IMR-90 (cell line): Measurements from ENCODE around the gene PLA2G2E. TPM values are rescaled to one million over a fixed set of nuclear protein-coding genes. Genes with fewer than 3 reads are reported as not detected.

Experiments used
- ATAC-seq: fragments of 200-7000 bp; cut with Tn5 transposase; 2 replicates; pipeline ENCODE4 v1.9.1; 2020; ENCODE audit warnings: low read depth, mild to moderate bottlenecking, moderate library complexity
- BruUV-seq: library from RNA; stranded (reverse); fragments of 400-500 nt; replicated peaks from 2 replicates; lab custom pipeline; 2021; lab: Mats Ljungman, UMichigan
- CTCF ChIA-PET: fragments of 300-600 bp; formaldehyde crosslinking; extraction: SDS; loops from one replicate; lab custom pipeline; 2021; ENCODE audit warnings: antibody characterized with exemption; lab: Yijun Ruan, JAX
- POLR2A ChIA-PET: fragments of 300-600 bp; sonication (Branson Sonifier 250); formaldehyde crosslinking; loops from one replicate; lab custom pipeline; 2022; ENCODE audit warnings: antibody characterized with exemption; ENCODE audit not compliant: unreplicated experiment; lab: Charles Lee
- DNase-seq: peaks from one replicate; pipeline ENCODE4 v3.0.0; 2013
- H2AFZ ChIP-seq: replicated peaks from 2 replicates; pipeline ENCODE3; 2013; ENCODE audit warnings: low read length, mild to moderate bottlenecking; ENCODE audit not compliant: poor library complexity
- H2AK5ac ChIP-seq: 2 replicates; pipeline ENCODE4 v1.6.1; 2013; ENCODE audit warnings: low read depth, low read length, inconsistent platforms
- H2AK9ac ChIP-seq: replicated peaks from 2 replicates; pipeline ENCODE3; 2013; ENCODE audit warnings: mild to moderate bottlenecking, low read depth, low read length, moderate library complexity; ENCODE audit not compliant: poor library complexity
- H2BK120ac ChIP-seq: 2 replicates; pipeline ENCODE4 v1.6.1; 2013; ENCODE audit warnings: low read depth, low read length, inconsistent platforms
- H2BK15ac ChIP-seq: 3 replicates; pipeline ENCODE4 v1.6.1; 2013; ENCODE audit warnings: low read depth, low read length, inconsistent platforms
- H2BK20ac ChIP-seq: 2 replicates; pipeline ENCODE4 v1.6.1; 2013; ENCODE audit warnings: low read depth, mild to moderate bottlenecking, inconsistent platforms, low read length, moderate library complexity
- H2BK5ac ChIP-seq: 2 replicates; pipeline ENCODE4 v1.6.1; 2013; ENCODE audit warnings: mild to moderate bottlenecking, low read depth, low read length, inconsistent platforms; ENCODE audit not compliant: poor library complexity, severe bottlenecking
- H3K14ac ChIP-seq: replicated peaks from 2 replicates; pipeline ENCODE4 v1.6.1; 2013; ENCODE audit warnings: low read depth, low read length, inconsistent platforms
- H3K18ac ChIP-seq: 2 replicates; pipeline ENCODE4 v1.6.1; 2013; ENCODE audit warnings: low read depth, low read length, control low read depth
- H3K23ac ChIP-seq: 2 replicates; pipeline ENCODE4 v1.6.1; 2013; ENCODE audit warnings: low read depth, low read length, inconsistent platforms
- H3K27ac ChIP-seq: 2 replicates; pipeline ENCODE4 v1.5.1; 2013; ENCODE audit warnings: mild to moderate bottlenecking, control low read depth, low read length; ENCODE audit not compliant: insufficient read depth
- H3K27me3 ChIP-seq: 2 replicates; pipeline ENCODE4 v1.6.1; 2013; ENCODE audit warnings: low read length; ENCODE audit not compliant: control insufficient read depth, insufficient read depth
- H3K36me3 ChIP-seq: 2 replicates; pipeline ENCODE4 v1.6.1; 2013; ENCODE audit warnings: low read length, mixed read lengths; ENCODE audit not compliant: control insufficient read depth, insufficient read depth
- H3K4ac ChIP-seq: 2 replicates; pipeline ENCODE4 v1.6.1; 2013; ENCODE audit warnings: low read depth, low read length, inconsistent platforms
- H3K4me1 ChIP-seq: 2 replicates; pipeline ENCODE4 v1.6.1; 2013; ENCODE audit warnings: low read length, mixed read lengths; ENCODE audit not compliant: control insufficient read depth, insufficient read depth
- H3K4me2 ChIP-seq: 2 replicates; pipeline ENCODE4 v1.6.1; 2013; ENCODE audit warnings: low read depth, mild to moderate bottlenecking, control low read depth, low read length, moderate library complexity
- H3K4me3 ChIP-seq: 2 replicates; pipeline ENCODE4 v1.5.1; 2013; ENCODE audit warnings: low read depth, mild to moderate bottlenecking, control low read depth, low read length, moderate library complexity; ENCODE audit not compliant: insufficient read depth
- H3K56ac ChIP-seq: 2 replicates; pipeline ENCODE4 v1.6.1; 2013; ENCODE audit warnings: low read length, inconsistent platforms; ENCODE audit not compliant: insufficient read depth; ENCODE audit errors: extremely low read depth
- H3K79me1 ChIP-seq, 2 experiments: 2 replicates each; pipeline ENCODE4 v1.6.1; 2013; ENCODE audit warnings: low read length in 2 of 2, inconsistent platforms in 1 of 2, low read depth in 1 of 2
- H3K9ac ChIP-seq: 2 replicates; pipeline ENCODE4 v1.6.1; 2013; ENCODE audit warnings: low read depth, low read length, control low read depth
- H3K9me1 ChIP-seq: 2 replicates; pipeline ENCODE4 v1.6.1; 2013; ENCODE audit warnings: low read length, inconsistent platforms; ENCODE audit not compliant: insufficient read depth
- H3K9me3 ChIP-seq: 2 replicates; pipeline ENCODE4 v1.6.1; 2013; ENCODE audit warnings: low read length; ENCODE audit not compliant: control insufficient read depth, insufficient read depth
- H4K20me1 ChIP-seq: 2 replicates; pipeline ENCODE4 v1.6.1; 2013; ENCODE audit warnings: low read length, inconsistent platforms; ENCODE audit not compliant: insufficient read depth
- H4K5ac ChIP-seq: 2 replicates; pipeline ENCODE4 v1.6.1; 2013; ENCODE audit warnings: mild to moderate bottlenecking, low read depth, low read length, control low read depth
- H4K8ac ChIP-seq, 2 experiments: 2 replicates each; pipeline ENCODE4 v1.6.1; 2013; ENCODE audit warnings: low read depth in 2 of 2, low read length in 2 of 2, control low read depth in 1 of 2, inconsistent platforms in 1 of 2
- H4K91ac ChIP-seq: 2 replicates; pipeline ENCODE4 v1.6.1; 2013; ENCODE audit warnings: low read depth, low read length, inconsistent platforms; ENCODE audit not compliant: insufficient read depth
- BHLHE40 ChIP-seq: fragments of 150-350 bp; IDR thresholded peaks from 2 replicates; pipeline ENCODE4 v1.6.1; 2016; ENCODE audit warnings: mild to moderate bottlenecking, low read depth, low read length
- CEBPB ChIP-seq: IDR thresholded peaks from 2 replicates; pipeline ENCODE4 v1.6.1; 2012; ENCODE audit warnings: low read depth, low read length, improper control_type of control experiment
- CHD1 ChIP-seq: IDR thresholded peaks from 2 replicates; pipeline ENCODE4 v1.6.1; 2012; ENCODE audit warnings: low read depth, low read length, improper control_type of control experiment
- FOS ChIP-seq: fragments of 150-350 bp; IDR thresholded peaks from 2 replicates; pipeline ENCODE4 v1.6.1; 2016; ENCODE audit warnings: low read depth, low read length
- MAFK ChIP-seq: IDR thresholded peaks from 2 replicates; pipeline ENCODE4 v1.6.1; 2012; ENCODE audit warnings: low read depth, low read length, improper control_type of control experiment
- MAZ ChIP-seq: IDR thresholded peaks from 2 replicates; pipeline ENCODE4 v1.6.1; 2012; ENCODE audit warnings: low read depth, mild to moderate bottlenecking, low read length, improper control_type of control experiment, moderate library complexity, borderline replicate concordance
- MXI1 ChIP-seq: IDR thresholded peaks from 2 replicates; pipeline ENCODE4 v1.6.1; 2012; ENCODE audit warnings: low read depth, mild to moderate bottlenecking, low read length, moderate library complexity, borderline replicate concordance
- NFE2L2 ChIP-seq: fragments of 150-350 bp; IDR thresholded peaks from 2 replicates; pipeline ENCODE4 v1.6.1; 2016; ENCODE audit warnings: low read depth, mild to moderate bottlenecking, low read length
- POLR2A ChIP-seq: IDR thresholded peaks from 2 replicates; pipeline ENCODE4 v1.6.1; 2012; ENCODE audit warnings: mild to moderate bottlenecking, low read depth, low read length
- RAD21 ChIP-seq: IDR thresholded peaks from 2 replicates; pipeline ENCODE4 v1.6.1; 2012; ENCODE audit warnings: low read length, improper control_type of control experiment
- RCOR1 ChIP-seq: IDR thresholded peaks from 2 replicates; pipeline ENCODE4 v1.6.1; 2012; ENCODE audit warnings: mild to moderate bottlenecking, low read length, improper control_type of control experiment; ENCODE audit not compliant: insufficient replicate concordance
- RFX5 ChIP-seq: IDR thresholded peaks from 2 replicates; pipeline ENCODE4 v1.8.0; 2012; ENCODE audit warnings: low read depth, mild to moderate bottlenecking, low read length, moderate library complexity
- SMC3 ChIP-seq: fragments of 150-350 bp; IDR thresholded peaks from 2 replicates; pipeline ENCODE4 v1.6.1; 2016; ENCODE audit warnings: low read depth, mild to moderate bottlenecking, antibody characterized with exemption, low read length, moderate library complexity
- WGBS, 2 experiments: methylation state at CpG; one replicate each; pipeline versions ENCODE4 v1.1.5 to v1.1.7; 2013; ENCODE audit warnings: missing lambda C conversion rate in 2 of 2; ENCODE audit not compliant: insufficient read length in 1 of 2; ENCODE audit errors: extremely low coverage in 2 of 2; 5-methylcytosine and 5-hydroxymethylcytosine counted together
- dilution Hi-C: fragments of 300-500 bp; cut with HindIII; formaldehyde crosslinking; loops from one replicate; pipeline ENCODE4 v1.14.3; 2018; ENCODE audit warnings: low sequenced_read_pairs; ENCODE audit not compliant: unreplicated experiment
- in situ Hi-C: fragments of 300-500 bp; cut with MboI; formaldehyde crosslinking; loops from 3 replicates; pipeline ENCODE4 v1.14.3; 2019; ENCODE audit warnings: low sequenced_read_pairs, inconsistent platforms, mixed read lengths
- intact Hi-C: fragments of 100-400 bp; cut with micrococcal nuclease; formaldehyde crosslinking; loops from 2 replicates; pipeline ENCODE4 v1.10.0; 2022
- polyA plus RNA-seq, 3 experiments: library from polyadenylated mRNA; depleted of rRNA; stranded (reverse); fragments of >200 nt; gene quantifications; 2 replicates each; pipeline ENCODE4 v1.2.3, GENCODE V29; 2012; ENCODE audit warnings: low replicate concordance in 1 of 3
- total RNA-seq: library from RNA; depleted of rRNA; stranded (reverse); fragments of >200 nt; gene quantifications from 2 replicates; pipeline ENCODE4 v1.2.3, GENCODE V29; 2012
- TF ChIP-seq, protein P1 (sequence below): fragments of 150-350 bp; IDR thresholded peaks from 2 replicates; pipeline ENCODE4 v1.6.1; 2017; ENCODE audit warnings: mild to moderate bottlenecking, antibody characterized with exemption, low read length, low read depth
- TF ChIP-seq, protein P2 (sequence below): fragments of 150-350 bp; IDR thresholded peaks from 2 replicates; pipeline ENCODE4 v1.6.1; 2016; ENCODE audit warnings: low read depth, mild to moderate bottlenecking, low read length, moderate library complexity, borderline replicate concordance
- TF ChIP-seq, protein P3 (sequence below): conservative IDR thresholded peaks from 2 replicates; pipeline ENCODE4 v1.5.1; 2012; ENCODE audit warnings: mild to moderate bottlenecking, low read depth, low read length, improper control_type of control experiment

PLA2G2E gene
- total and polyA plus RNA-seq, 2 of the 4 experiments (the other 2 are of a cell fraction): not detected

DNA sequence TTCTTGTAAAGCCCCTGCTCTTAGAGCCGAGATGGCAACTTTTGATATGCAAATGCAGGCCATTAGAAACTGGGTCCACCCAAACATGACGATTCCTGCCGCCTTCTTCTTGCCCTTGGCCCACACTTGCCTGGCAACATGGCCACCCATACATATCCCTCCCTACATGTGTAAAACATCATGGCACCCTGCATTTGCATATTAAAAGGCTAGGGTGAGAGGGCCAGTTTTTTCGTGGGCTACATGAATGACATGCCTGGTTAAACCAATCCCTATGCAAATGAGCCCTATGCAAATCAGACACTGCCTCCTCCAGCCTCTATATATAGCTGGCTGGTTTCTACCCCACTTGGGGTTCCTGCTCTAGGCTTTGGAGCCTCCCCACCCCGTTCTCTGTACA is 37.2 kb upstream of the PLA2G2E start:
- in situ Hi-C loops (no loop called here), intact Hi-C loops (no loop called here)

More for the DNA sequence above, 37.2 kb upstream of the PLA2G2E start:
- no peak overlapping the region for H3K56ac ChIP-seq
- dilution Hi-C loops: no loop called here
- H2AK9ac ChIP-seq: no peak overlapping the region
- 13% methylated on average over 1 of the region's 5 CpGs; no CpG with 5 or more reads in 1 of the 2 experiments for WGBS, 2 experiments
- no peaks in the 10 kb centered on the region for H3K9me3 ChIP-seq
- no peak overlapping the region for H2AFZ ChIP-seq
- no peak for DNase-seq
- no peaks in the 10 kb centered on the region for H3K79me1 ChIP-seq
- H2BK15ac ChIP-seq: no peak overlapping the region
- H3K23ac ChIP-seq: no peak overlapping the region
- peaks cover 33% of the 10 kb centered on the region for H3K27me3 ChIP-seq
- no peaks in the 10 kb centered on the region for H3K9me1 ChIP-seq
- BruUV-seq: no TSS peak
- no peak overlapping the region for H2BK20ac ChIP-seq
- H3K9ac ChIP-seq: no peak overlapping the region
- H4K91ac ChIP-seq: no peak overlapping the region
- no peaks in the 10 kb centered on the region for H4K20me1 ChIP-seq
- H2AK5ac ChIP-seq: no peak overlapping the region
- no peak overlapping the region for H2BK120ac ChIP-seq
- H3K18ac ChIP-seq: no peak overlapping the region
- ChIA-PET CTCF (no interaction called here), POLR2A (no interaction called here)
- H3K4me2 ChIP-seq: no peak overlapping the region
- H3K36me3 ChIP-seq: no peaks in the 10 kb centered on the region
- ATAC-seq: no peak
- no peak for TF ChIP-seq MAZ
- TF ChIP-seq NFE2L2: no peak
- no peak for TF ChIP-seq BHLHE40
- TF ChIP-seq FOS: no peak
- TF ChIP-seq, protein P1, sequence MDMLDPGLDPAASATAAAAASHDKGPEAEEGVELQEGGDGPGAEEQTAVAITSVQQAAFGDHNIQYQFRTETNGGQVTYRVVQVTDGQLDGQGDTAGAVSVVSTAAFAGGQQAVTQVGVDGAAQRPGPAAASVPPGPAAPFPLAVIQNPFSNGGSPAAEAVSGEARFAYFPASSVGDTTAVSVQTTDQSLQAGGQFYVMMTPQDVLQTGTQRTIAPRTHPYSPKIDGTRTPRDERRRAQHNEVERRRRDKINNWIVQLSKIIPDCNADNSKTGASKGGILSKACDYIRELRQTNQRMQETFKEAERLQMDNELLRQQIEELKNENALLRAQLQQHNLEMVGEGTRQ: no peak
- TF ChIP-seq POLR2A: no peak
- TF ChIP-seq, protein P2, sequence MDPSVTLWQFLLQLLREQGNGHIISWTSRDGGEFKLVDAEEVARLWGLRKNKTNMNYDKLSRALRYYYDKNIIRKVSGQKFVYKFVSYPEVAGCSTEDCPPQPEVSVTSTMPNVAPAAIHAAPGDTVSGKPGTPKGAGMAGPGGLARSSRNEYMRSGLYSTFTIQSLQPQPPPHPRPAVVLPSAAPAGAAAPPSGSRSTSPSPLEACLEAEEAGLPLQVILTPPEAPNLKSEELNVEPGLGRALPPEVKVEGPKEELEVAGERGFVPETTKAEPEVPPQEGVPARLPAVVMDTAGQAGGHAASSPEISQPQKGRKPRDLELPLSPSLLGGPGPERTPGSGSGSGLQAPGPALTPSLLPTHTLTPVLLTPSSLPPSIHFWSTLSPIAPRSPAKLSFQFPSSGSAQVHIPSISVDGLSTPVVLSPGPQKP: no peak
- no peak for TF ChIP-seq RCOR1
- TF ChIP-seq SMC3: no peak
- TF ChIP-seq MAFK: no peak
- TF ChIP-seq CHD1: no peak
- TF ChIP-seq RAD21: no peak
- TF ChIP-seq RFX5: no peak
- TF ChIP-seq, protein P3, sequence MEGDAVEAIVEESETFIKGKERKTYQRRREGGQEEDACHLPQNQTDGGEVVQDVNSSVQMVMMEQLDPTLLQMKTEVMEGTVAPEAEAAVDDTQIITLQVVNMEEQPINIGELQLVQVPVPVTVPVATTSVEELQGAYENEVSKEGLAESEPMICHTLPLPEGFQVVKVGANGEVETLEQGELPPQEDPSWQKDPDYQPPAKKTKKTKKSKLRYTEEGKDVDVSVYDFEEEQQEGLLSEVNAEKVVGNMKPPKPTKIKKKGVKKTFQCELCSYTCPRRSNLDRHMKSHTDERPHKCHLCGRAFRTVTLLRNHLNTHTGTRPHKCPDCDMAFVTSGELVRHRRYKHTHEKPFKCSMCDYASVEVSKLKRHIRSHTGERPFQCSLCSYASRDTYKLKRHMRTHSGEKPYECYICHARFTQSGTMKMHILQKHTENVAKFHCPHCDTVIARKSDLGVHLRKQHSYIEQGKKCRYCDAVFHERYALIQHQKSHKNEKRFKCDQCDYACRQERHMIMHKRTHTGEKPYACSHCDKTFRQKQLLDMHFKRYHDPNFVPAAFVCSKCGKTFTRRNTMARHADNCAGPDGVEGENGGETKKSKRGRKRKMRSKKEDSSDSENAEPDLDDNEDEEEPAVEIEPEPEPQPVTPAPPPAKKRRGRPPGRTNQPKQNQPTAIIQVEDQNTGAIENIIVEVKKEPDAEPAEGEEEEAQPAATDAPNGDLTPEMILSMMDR: no peak
- TF ChIP-seq MXI1: no peak
- no peak for TF ChIP-seq CEBPB
- no peak overlapping the region for H3K14ac ChIP-seq
- no peak overlapping the region for H3K4ac ChIP-seq
- H3K4me1 ChIP-seq: no peaks in the 10 kb centered on the region
- H2BK5ac ChIP-seq: no peak overlapping the region
- no peak overlapping the region for H4K8ac ChIP-seq
- no peak overlapping the region for H4K5ac ChIP-seq
- no peak overlapping the region for H3K27ac ChIP-seq
- no peak overlapping the region for H3K4me3 ChIP-seq
